ENCODE data around the gene POLR2L. TPM values are rescaled to one million over a fixed set of nuclear protein-coding genes. Genes with fewer than 3 reads are reported as not detected.

Gene POLR2L
- total RNA-seq, 1 experiment from 2014 or later: 211 TPM

DNA sequence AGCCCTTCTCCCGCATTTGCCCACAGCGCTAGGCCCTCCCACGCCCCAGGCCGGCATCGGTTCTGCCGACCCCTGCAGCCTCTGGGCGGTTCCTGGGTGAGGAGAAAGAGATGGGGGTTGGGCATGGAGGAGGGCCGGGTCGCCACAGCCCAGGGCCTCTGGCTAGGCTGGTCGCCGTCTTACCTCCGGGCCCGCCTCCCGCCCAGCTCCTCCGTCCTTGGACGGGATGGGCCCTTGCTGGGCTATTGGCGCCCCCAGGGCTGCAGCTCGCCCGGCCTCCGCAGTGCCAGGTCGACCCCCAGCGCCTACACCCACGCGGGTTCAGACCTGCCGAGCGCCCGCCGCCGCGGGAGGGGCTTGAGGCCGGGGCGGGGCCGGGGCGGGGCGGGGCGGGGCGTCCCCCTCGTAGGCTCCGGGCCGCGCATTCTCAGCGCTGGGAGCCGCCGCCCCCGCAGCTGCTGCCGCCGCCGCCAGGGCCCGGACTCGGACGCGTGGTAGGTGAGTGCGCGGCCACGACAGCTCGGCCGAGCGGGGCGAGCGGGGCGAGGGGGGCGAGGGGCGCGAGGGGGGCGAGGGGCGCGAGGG lies 9.7 kb downstream of the POLR2L start, which contains the start of gene CD151:
CD151 (plus strand) TSS at position 424 of the 585 bp plus-strand sequence. CDS start 3,118 bp downstream, outside the sequence.
- no peak for TF ChIP-seq SIN3A (IDR thresholded peaks at IDR 0.05; ENCODE audit: low read depth)
- peak; percentile 66 for TF ChIP-seq ZFX (IDR thresholded peaks at IDR 0.05)
- TF ChIP-seq POLR2A (IDR thresholded peaks at IDR 0.05; ENCODE audit: borderline replicate concordance, extremely low read depth, insufficient read depth, insufficient read length): peak; percentile 43
- no peak for TF ChIP-seq SRF (IDR thresholded peaks at IDR 0.05; ENCODE audit: low read depth)
- no peak for TF ChIP-seq RAD21 (IDR thresholded peaks at IDR 0.05; ENCODE audit: low read depth)
- no peak for TF ChIP-seq TCF7L2 (IDR thresholded peaks at IDR 0.05; ENCODE audit: borderline replicate concordance, extremely low read depth, insufficient read depth, insufficient read length)
- peak; percentile 63; the same call in 1 of the 2 replicates for TF ChIP-seq POLR2AphosphoS5 (IDR thresholded peaks at IDR 0.05; ENCODE audit: low read depth, low read length)
- H2AFZ ChIP-seq (ENCODE audit: low read depth, low read length, poor library complexity, severe bottlenecking): no peak within 1 kb of the TSS
- H3K27ac ChIP-seq (ENCODE audit: low read depth, low read length): peak within 1 kb of the TSS; percentile 96
- no peaks in the 10 kb centered on the region for H3K27me3 ChIP-seq (ENCODE audit: insufficient read depth, low read length)
- H3K4me1 ChIP-seq (ENCODE audit: control insufficient read depth in 1 of 2, insufficient read depth in 2 of 2, low read length in 2 of 2): peaks cover 26 to 59% of the 10 kb centered on the region in 2 experiments
- no peaks in the 10 kb centered on the region for H3K9me3 ChIP-seq (ENCODE audit: control insufficient read depth in 1 of 2, insufficient read depth in 1 of 2, low read depth in 1 of 2, low read length in 2 of 2)
- peaks cover 49% of the 10 kb centered on the region for H3K79me2 ChIP-seq (ENCODE audit: insufficient read depth, low read length)
- DNase-seq (ENCODE audit: low read depth, low spot score) (no peak), ATAC-seq (peak; percentile 55)
- H3K4me3 ChIP-seq (replicated peaks in 1 of 2; ENCODE audit: low read depth in 1 of 2, low read length in 2 of 2): peak within 1 kb of the TSS; percentile 82 to 90
- peaks cover 0 to 16% of the 10 kb centered on the region in 2 experiments; a peak in 1 of 4 replicates for H3K36me3 ChIP-seq (ENCODE audit: control insufficient read depth in 1 of 2, insufficient read depth in 2 of 2, low read length in 2 of 2)
- peaks cover 6% of the 10 kb centered on the region; the same call in 1 of the 2 replicates for H4K20me1 ChIP-seq (ENCODE audit: insufficient read depth)
- H3K9ac ChIP-seq (ENCODE audit: low read length): peak within 1 kb of the TSS; percentile 95
- POLR2A ChIA-PET: interaction anchor here (1.0 to 1.2 kb wide), 2 partner anchors 10 to 13 kb away, joined by 3 to 9 read pairs; partner anchors contain the start of gene PNPLA2
- intact Hi-C loops (cut with micrococcal nuclease): no loop called here
- RAD21 ChIA-PET (ENCODE audit: low non-redundant PET in 1 of 2, low total read pairs in 2 of 2, uncharacterized antibody in 2 of 2, unreplicated experiment in 2 of 2): no interaction called here
- no peaks in the 10 kb centered on the region for H3K9me2 ChIP-seq (ENCODE audit: insufficient read depth)
- no TSS peak for BruUV-seq (replicated peaks)
- CTCF ChIA-PET: no interaction called here
- peak within 1 kb of the TSS; percentile 99 for H3K4me2 ChIP-seq (ENCODE audit: low read length)

DNA sequence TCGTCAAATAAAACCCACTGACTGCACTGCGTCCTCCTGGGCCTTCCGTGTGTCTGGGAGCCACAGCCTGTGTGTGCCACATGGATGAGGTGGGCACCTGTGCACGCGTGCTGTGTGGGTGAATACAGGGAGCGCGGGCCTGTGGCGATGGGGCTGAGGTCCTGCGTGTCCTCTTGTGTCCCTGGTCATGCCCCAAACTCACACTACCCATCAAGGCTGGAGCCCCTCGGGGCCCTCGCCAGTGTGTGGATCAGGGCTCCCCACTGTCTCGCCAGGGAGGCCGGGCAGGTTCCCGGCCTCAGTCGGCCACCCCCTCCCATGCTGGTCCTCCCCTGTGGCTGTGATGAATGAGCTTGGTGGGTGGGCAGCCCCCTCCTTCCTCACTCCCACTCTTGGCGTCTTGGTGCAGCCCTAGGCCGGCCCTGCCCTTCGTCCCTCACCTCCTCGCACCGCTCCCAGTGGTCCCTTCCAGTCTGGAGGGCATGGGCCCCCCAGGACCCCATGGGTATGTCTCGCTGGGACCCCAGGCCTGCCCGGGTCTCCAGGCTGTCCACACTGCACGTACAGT lies 10.3 kb downstream of the POLR2L start:
- ChIA-PET CTCF (no interaction called here), POLR2A (interaction anchor here (1.0 to 1.4 kb wide), 4 partner anchors 10 to 13 kb away, joined by 3 to 12 read pairs (median 6); partner anchors contain the start of genes PNPLA2, POLR2L and TSPAN4), RAD21 (ENCODE audit: low non-redundant PET in 1 of 2, low total read pairs in 2 of 2, uncharacterized antibody in 2 of 2, unreplicated experiment in 2 of 2) (no interaction called here)
- no TSS peak for BruUV-seq (replicated peaks)
- H3K9ac ChIP-seq (ENCODE audit: low read length): peak overlapping the region; percentile 95
- no peaks in the 10 kb centered on the region for H3K27me3 ChIP-seq (ENCODE audit: insufficient read depth, low read length)
- peaks cover 27 to 58% of the 10 kb centered on the region in 2 experiments for H3K4me1 ChIP-seq (ENCODE audit: control insufficient read depth in 1 of 2, insufficient read depth in 2 of 2, low read length in 2 of 2)
- peaks cover 45% of the 10 kb centered on the region for H3K79me2 ChIP-seq (ENCODE audit: insufficient read depth, low read length)
- intact Hi-C loops (cut with micrococcal nuclease): no loop called here
- no peak for ATAC-seq
- TF ChIP-seq RAD21 (IDR thresholded peaks at IDR 0.05; ENCODE audit: low read depth) (no peak), CBX3 (IDR thresholded peaks at IDR 0.05; ENCODE audit: low read depth) (no peak), SIN3A (IDR thresholded peaks at IDR 0.05; ENCODE audit: low read depth) (no peak), ZNF274 (IDR thresholded peaks at IDR 0.05; ENCODE audit: low read depth, low read length) (no peak), EZH2 (IDR thresholded peaks at IDR 0.05) (no peak), ZFX (IDR thresholded peaks at IDR 0.05) (no peak), ELF1 (IDR thresholded peaks at IDR 0.05; ENCODE audit: borderline replicate concordance, low read depth) (no peak), TCF7L2 (IDR thresholded peaks at IDR 0.05; ENCODE audit: borderline replicate concordance, extremely low read depth, insufficient read depth, insufficient read length) (no peak), SP1 (IDR thresholded peaks at IDR 0.05; ENCODE audit: low read depth) (no peak), POLR2A (IDR thresholded peaks at IDR 0.05; ENCODE audit: borderline replicate concordance, extremely low read depth, insufficient read depth, insufficient read length) (no peak), YY1 (IDR thresholded peaks at IDR 0.05; ENCODE audit: extremely low read depth, insufficient replicate concordance, low read depth, low read length) (no peak)
- TF ChIP-seq, protein P1, sequence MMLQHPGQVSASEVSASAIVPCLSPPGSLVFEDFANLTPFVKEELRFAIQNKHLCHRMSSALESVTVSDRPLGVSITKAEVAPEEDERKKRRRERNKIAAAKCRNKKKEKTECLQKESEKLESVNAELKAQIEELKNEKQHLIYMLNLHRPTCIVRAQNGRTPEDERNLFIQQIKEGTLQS (IDR thresholded peaks at IDR 0.05): no peak
- TF ChIP-seq, protein P2, sequence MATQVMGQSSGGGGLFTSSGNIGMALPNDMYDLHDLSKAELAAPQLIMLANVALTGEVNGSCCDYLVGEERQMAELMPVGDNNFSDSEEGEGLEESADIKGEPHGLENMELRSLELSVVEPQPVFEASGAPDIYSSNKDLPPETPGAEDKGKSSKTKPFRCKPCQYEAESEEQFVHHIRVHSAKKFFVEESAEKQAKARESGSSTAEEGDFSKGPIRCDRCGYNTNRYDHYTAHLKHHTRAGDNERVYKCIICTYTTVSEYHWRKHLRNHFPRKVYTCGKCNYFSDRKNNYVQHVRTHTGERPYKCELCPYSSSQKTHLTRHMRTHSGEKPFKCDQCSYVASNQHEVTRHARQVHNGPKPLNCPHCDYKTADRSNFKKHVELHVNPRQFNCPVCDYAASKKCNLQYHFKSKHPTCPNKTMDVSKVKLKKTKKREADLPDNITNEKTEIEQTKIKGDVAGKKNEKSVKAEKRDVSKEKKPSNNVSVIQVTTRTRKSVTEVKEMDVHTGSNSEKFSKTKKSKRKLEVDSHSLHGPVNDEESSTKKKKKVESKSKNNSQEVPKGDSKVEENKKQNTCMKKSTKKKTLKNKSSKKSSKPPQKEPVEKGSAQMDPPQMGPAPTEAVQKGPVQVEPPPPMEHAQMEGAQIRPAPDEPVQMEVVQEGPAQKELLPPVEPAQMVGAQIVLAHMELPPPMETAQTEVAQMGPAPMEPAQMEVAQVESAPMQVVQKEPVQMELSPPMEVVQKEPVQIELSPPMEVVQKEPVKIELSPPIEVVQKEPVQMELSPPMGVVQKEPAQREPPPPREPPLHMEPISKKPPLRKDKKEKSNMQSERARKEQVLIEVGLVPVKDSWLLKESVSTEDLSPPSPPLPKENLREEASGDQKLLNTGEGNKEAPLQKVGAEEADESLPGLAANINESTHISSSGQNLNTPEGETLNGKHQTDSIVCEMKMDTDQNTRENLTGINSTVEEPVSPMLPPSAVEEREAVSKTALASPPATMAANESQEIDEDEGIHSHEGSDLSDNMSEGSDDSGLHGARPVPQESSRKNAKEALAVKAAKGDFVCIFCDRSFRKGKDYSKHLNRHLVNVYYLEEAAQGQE (IDR thresholded peaks at IDR 0.05; ENCODE audit: low read depth): no peak
- H3K27ac ChIP-seq (ENCODE audit: low read depth, low read length): peak overlapping the region; percentile 88
- peaks cover 0 to 10% of the 10 kb centered on the region in 2 experiments; a peak in 1 of 4 replicates for H3K36me3 ChIP-seq (ENCODE audit: control insufficient read depth in 1 of 2, insufficient read depth in 2 of 2, low read length in 2 of 2)
- peak overlapping the region; percentile 74 to 90 for H3K4me3 ChIP-seq (replicated peaks in 1 of 2; ENCODE audit: low read depth in 1 of 2, low read length in 2 of 2)
- H2AFZ ChIP-seq (ENCODE audit: low read depth, low read length, poor library complexity, severe bottlenecking): no peak overlapping the region
- no peaks in the 10 kb centered on the region for H3K9me2 ChIP-seq (ENCODE audit: insufficient read depth)
- H3K9me3 ChIP-seq (ENCODE audit: control insufficient read depth in 1 of 2, insufficient read depth in 1 of 2, low read depth in 1 of 2, low read length in 2 of 2): no peaks in the 10 kb centered on the region
- H3K4me2 ChIP-seq (ENCODE audit: low read length): peak overlapping the region; percentile 99
- H4K20me1 ChIP-seq (ENCODE audit: insufficient read depth): peaks cover 6% of the 10 kb centered on the region; the same call in 1 of the 2 replicates
- no peak for DNase-seq (ENCODE audit: low read depth, low spot score)
